Natural killer cell (primary cell): ENCODE results near the gene KCNH1. TPM values are rescaled to one million over a fixed set of nuclear protein-coding genes. Genes with fewer than 3 reads are reported as not detected.

Experiments
- ATAC-seq, 3 donors: fragments of 150-1000 bp in 2 of 3; fragments of 200-7000 bp in 1 of 3; cut with Tn5 transposase; 1 replicate in 1 of 3; 2 replicates in 2 of 3; pipeline ENCODE4 v1.10.0; 2021; ENCODE audit warnings: mild to moderate bottlenecking in 2 of 3, moderate library complexity in 2 of 3
- DNase-seq, 2 donors: peaks; one replicate each; pipeline versions ENCODE4 v3.0.0 to v3.0.0-alpha.2; 2013 to 2021; ENCODE audit warnings: mixed read lengths in 1 of 2
- H3K27ac ChIP-seq: one replicate; pipeline ENCODE4 v1.5.1; 2013; ENCODE audit warnings: mild to moderate bottlenecking, low read length
- H3K27me3 ChIP-seq: one replicate; pipeline ENCODE4 v1.6.1; 2013; ENCODE audit warnings: low read length; ENCODE audit not compliant: control insufficient read depth, insufficient read depth
- H3K36me3 ChIP-seq: one replicate; pipeline ENCODE4 v1.6.1; 2013; ENCODE audit warnings: low read length; ENCODE audit not compliant: control insufficient read depth, insufficient read depth
- H3K4me1 ChIP-seq: one replicate; pipeline ENCODE4 v1.6.1; 2013; ENCODE audit warnings: low read length; ENCODE audit not compliant: control insufficient read depth, insufficient read depth
- H3K4me3 ChIP-seq: one replicate; pipeline ENCODE4 v1.5.1; 2013; ENCODE audit warnings: low read length
- H3K9me3 ChIP-seq: one replicate; pipeline ENCODE4 v1.6.1; 2013; ENCODE audit warnings: low read length; ENCODE audit not compliant: control insufficient read depth, insufficient read depth
- H3K27ac Mint-ChIP-seq, 2 donors: one replicate each; pipeline ENCODE4 v1.8.0; 2022; ENCODE audit warnings: mild to moderate bottlenecking in 2 of 2, mixed read lengths in 2 of 2, moderate library complexity in 1 of 2
- H3K27me3 Mint-ChIP-seq, 2 donors: one replicate each; pipeline ENCODE4 v1.8.0; 2022; ENCODE audit warnings: low read depth in 2 of 2, mixed read lengths in 2 of 2
- H3K36me3 Mint-ChIP-seq: one replicate; pipeline ENCODE4 v1.8.0; 2022; ENCODE audit warnings: mixed read lengths
- H3K4me1 Mint-ChIP-seq, 2 donors: one replicate each; pipeline ENCODE4 v1.8.0; 2022; ENCODE audit warnings: mixed read lengths in 2 of 2
- H3K4me3 Mint-ChIP-seq: one replicate; pipeline ENCODE4 v1.8.0; 2022; ENCODE audit warnings: mild to moderate bottlenecking, moderate library complexity, mixed read lengths
- H3K9me3 Mint-ChIP-seq, 2 donors: one replicate each; pipeline ENCODE4 v1.8.0; 2022; ENCODE audit warnings: mixed read lengths in 2 of 2
- WGBS: methylation state at CpG from one replicate; pipeline ENCODE4 v1.1.7; 2013; ENCODE audit warnings: missing lambda C conversion rate; ENCODE audit not compliant: insufficient coverage; 5-methylcytosine and 5-hydroxymethylcytosine counted together
- intact Hi-C: fragments of 100-400 bp; cut with micrococcal nuclease; formaldehyde crosslinking; loops from one replicate; pipeline ENCODE4 v1.14.2; 2022
- total RNA-seq, 4 donors: library from RNA; stranded (reverse); fragments of 120-200 nt in 1 of 4; gene quantifications; one replicate each; pipeline versions ENCODE4 v1.2.3 to v1.2.4, GENCODE V29; 2013 to 2022
- TF ChIP-seq, protein P1 (sequence below): fragments of 200-600 bp; IDR thresholded peaks from one replicate; pipeline ENCODE4 v1.8.0; 2022; ENCODE audit warnings: antibody characterized with exemption

Gene KCNH1
- total RNA-seq, 3 donors from 2014 or later (not counting 1 experiment from before 2014, with no cell fraction given), result not detected

DNA sequence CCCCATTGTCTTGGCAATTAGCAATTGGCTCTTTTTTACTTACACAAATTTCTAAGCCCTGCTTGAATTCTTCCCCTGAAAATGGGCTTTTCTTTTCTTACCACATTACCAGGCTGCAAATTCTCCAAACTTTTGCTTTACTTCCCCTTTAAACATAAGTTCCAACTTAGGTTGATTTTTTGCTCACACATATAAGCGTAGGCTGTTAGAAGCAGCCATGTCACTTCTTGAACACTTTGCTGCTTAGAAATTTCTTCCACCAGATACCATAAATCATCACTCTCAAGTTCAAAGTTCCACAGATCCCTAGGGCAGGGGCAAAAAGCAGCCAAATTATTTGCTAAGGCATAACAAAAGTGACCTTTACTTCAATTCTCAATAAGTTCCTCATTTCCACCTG lies 35.4 kb upstream of the KCNH1 start:
- ATAC-seq (no peak), DNase-seq (no peak)
- Mint-ChIP-seq H3K27ac (no peak overlapping the region), H3K36me3 (peaks cover 9% of the 10 kb centered on the region), H3K9me3 (peaks cover 6 to 11% of the 10 kb centered on the region in 2 donors), H3K4me1 (no peaks in the 10 kb centered on the region), H3K27me3 (peaks cover 15 to 40% of the 10 kb centered on the region in 2 donors), H3K4me3 (no peak overlapping the region)
- WGBS, result 96% methylated on average over 1 of the region's 1 CpG
- intact Hi-C loops, result no loop called here
- Histone ChIP-seq H3K4me1 (no peaks in the 10 kb centered on the region), H3K4me3 (no peak overlapping the region), H3K36me3 (no peaks in the 10 kb centered on the region), H3K27ac (no peak overlapping the region), H3K27me3 (no peaks in the 10 kb centered on the region), H3K9me3 (peaks cover 9% of the 10 kb centered on the region)
- TF ChIP-seq, protein P1, sequence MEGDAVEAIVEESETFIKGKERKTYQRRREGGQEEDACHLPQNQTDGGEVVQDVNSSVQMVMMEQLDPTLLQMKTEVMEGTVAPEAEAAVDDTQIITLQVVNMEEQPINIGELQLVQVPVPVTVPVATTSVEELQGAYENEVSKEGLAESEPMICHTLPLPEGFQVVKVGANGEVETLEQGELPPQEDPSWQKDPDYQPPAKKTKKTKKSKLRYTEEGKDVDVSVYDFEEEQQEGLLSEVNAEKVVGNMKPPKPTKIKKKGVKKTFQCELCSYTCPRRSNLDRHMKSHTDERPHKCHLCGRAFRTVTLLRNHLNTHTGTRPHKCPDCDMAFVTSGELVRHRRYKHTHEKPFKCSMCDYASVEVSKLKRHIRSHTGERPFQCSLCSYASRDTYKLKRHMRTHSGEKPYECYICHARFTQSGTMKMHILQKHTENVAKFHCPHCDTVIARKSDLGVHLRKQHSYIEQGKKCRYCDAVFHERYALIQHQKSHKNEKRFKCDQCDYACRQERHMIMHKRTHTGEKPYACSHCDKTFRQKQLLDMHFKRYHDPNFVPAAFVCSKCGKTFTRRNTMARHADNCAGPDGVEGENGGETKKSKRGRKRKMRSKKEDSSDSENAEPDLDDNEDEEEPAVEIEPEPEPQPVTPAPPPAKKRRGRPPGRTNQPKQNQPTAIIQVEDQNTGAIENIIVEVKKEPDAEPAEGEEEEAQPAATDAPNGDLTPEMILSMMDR, result no peak

DNA sequence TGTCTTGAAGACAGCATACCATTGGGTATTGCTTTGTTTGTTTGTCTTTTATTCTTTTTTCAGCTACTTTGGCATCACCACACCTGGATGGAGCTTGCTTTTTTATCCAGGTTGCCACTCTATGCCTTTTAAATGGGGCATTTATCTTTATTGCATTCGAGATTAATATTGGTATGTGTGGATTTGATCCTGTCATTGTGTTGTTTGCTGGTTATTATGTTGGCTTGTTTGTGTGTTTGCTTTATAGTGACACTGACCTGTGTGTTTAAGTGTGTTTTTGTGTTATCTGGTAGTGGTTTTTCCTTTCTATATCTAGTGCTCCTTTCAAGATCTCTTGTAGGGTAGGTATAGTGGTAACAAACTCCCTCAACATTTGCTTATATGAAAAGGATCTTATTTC lies 24.9 kb upstream of the KCNH1 start:
- H3K9me3 Mint-ChIP-seq, result peaks cover 4 to 6% of the 10 kb centered on the region in 2 donors
- no peak overlapping the region for H3K4me3 Mint-ChIP-seq
- H3K4me1 Mint-ChIP-seq, result no peaks in the 10 kb centered on the region
- peaks cover 8% of the 10 kb centered on the region for H3K36me3 Mint-ChIP-seq
- peaks cover 14 to 22% of the 10 kb centered on the region in 2 donors for H3K27me3 Mint-ChIP-seq
- Histone ChIP-seq H3K27me3 (no peaks in the 10 kb centered on the region), H3K27ac (no peak overlapping the region), H3K9me3 (no peaks in the 10 kb centered on the region), H3K36me3 (no peaks in the 10 kb centered on the region), H3K4me1 (no peaks in the 10 kb centered on the region), H3K4me3 (no peak overlapping the region)
- TF ChIP-seq, protein P1, result no peak
- WGBS, result 92% methylated on average over 1 of the region's 1 CpG
- no peak overlapping the region for H3K27ac Mint-ChIP-seq
- intact Hi-C loops, result no loop called here
- ATAC-seq, result no peak
- no peak for DNase-seq

DNA sequence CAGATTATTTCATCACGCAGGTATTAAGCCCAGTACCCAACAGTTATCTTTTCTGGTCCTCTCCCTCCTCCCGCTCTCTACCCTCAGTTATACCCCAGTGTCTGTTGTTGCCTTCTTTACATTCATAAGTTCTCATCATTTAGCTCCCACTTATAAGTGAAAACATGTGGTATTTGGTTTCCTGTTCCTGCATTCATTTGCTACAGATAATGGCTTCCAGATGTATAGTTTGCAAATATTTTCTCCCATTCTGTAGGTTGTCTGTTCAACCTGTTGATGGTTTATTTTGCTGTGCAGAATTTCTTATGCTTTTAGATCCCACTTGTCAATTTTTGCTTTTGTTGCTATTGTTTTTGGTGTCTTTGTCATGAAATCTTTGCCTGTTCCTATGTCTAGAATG lies 21.1 kb upstream of the KCNH1 start:
- no peaks in the 10 kb centered on the region for H3K9me3 ChIP-seq
- H3K4me3 Mint-ChIP-seq, result no peak overlapping the region
- no peaks in the 10 kb centered on the region for H3K4me1 Mint-ChIP-seq
- no peak overlapping the region for H3K27ac Mint-ChIP-seq
- H3K27me3 ChIP-seq, result no peaks in the 10 kb centered on the region
- ATAC-seq (no peak), DNase-seq (no peak)
- TF ChIP-seq, protein P1, result no peak
- WGBS, result 80% methylated on average over 1 of the region's 2 CpGs
- H3K36me3 ChIP-seq, result no peaks in the 10 kb centered on the region
- peaks cover 13 to 20% of the 10 kb centered on the region in 2 donors for H3K27me3 Mint-ChIP-seq
- H3K4me3 ChIP-seq, result no peak overlapping the region
- no peaks in the 10 kb centered on the region for H3K4me1 ChIP-seq
- H3K9me3 Mint-ChIP-seq, result peaks cover 4 to 6% of the 10 kb centered on the region in 2 donors
- intact Hi-C loops, result no loop called here
- peaks cover 8% of the 10 kb centered on the region for H3K36me3 Mint-ChIP-seq
- no peak overlapping the region for H3K27ac ChIP-seq

DNA sequence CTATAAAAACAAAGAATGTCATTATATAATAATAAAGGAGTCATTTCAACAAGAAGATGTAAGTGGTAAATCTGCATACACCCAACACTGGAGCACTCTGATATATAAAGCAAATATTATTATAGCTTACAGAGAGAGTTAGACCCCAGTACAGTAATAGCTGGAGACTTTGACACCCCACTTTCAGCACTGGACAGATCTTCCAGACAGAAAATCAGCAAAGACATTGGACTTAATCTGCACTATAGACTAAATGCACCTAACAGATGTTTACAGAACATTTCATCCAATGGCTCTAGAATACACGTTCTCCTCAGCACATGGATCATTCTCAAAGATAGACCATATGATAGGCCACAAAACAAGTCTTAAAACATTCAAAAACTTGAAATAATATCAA lies 20.0 kb upstream of the KCNH1 start:
- peaks cover 15 to 25% of the 10 kb centered on the region in 2 donors for H3K27me3 Mint-ChIP-seq
- Histone ChIP-seq H3K27me3 (no peaks in the 10 kb centered on the region), H3K36me3 (no peaks in the 10 kb centered on the region), H3K27ac (no peak overlapping the region), H3K9me3 (no peaks in the 10 kb centered on the region), H3K4me3 (no peak overlapping the region), H3K4me1 (no peaks in the 10 kb centered on the region)
- H3K27ac Mint-ChIP-seq, result no peak overlapping the region
- intact Hi-C loops, result no loop called here
- no peaks in the 10 kb centered on the region for H3K4me1 Mint-ChIP-seq
- WGBS, result 40% methylated on average over 1 of the region's 1 CpG
- no peak overlapping the region for H3K4me3 Mint-ChIP-seq
- peaks cover 4 to 6% of the 10 kb centered on the region in 2 donors for H3K9me3 Mint-ChIP-seq
- DNase-seq (no peak), ATAC-seq (no peak)
- TF ChIP-seq, protein P1, result no peak
- H3K36me3 Mint-ChIP-seq, result peaks cover 8% of the 10 kb centered on the region
